GM21723 (cell line): ENCODE data around the gene AKAP3.

Experiments
- ATAC-seq: cut with Tn5 transposase; IDR thresholded peaks from one replicate; pipeline ENCODE4 v1.9.1; 2021; ENCODE audit warnings: mild to moderate bottlenecking, moderate library complexity; ENCODE audit not compliant: unreplicated experiment

Gene AKAP3

DNA sequence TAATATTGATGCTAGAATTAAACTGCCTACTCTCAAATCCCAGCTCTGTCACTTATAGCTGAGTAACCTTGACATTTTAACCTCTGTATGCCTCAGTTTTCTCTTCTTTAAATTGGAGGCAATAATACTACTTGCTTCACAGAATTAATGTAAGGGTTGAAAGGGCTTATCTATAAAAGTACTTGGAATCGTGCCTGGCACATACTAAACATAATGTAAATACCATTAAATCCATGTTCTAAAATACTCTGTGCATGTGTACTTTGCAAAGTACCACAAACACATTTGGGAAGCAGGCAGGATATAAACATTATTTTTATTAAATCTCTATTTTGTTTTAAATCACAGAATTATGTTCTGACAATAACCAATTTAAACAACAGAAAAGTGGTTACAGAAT, 44.9 kb downstream of the AKAP3 start:
- ATAC-seq: no peak

DNA sequence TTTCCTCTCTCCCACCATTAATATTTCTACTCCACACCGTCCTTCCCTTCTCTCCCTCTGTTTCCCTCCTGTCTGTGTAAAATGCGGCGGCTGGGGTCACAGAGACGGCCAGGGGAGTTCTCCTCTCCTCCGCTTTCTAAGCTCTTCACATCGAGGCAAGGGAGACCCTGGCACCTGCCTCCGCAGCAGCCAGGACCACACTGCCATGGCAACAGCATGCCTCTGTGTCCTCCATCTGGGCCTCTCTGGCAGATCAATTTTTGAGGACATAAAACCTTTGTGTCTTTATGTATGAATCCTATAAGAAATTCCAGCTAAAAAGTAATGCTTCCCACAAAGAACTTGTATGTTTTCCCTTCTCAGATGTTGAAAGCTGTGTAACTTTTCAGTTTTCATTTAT, 45.4 kb downstream of the AKAP3 start:
- no peak for ATAC-seq

GRCh38 chr12:4595881-4596280, 53.0 kb downstream of the AKAP3 start:
- ATAC-seq: no peak

GRCh38 chr12:4591180-4591687, 57.6 kb downstream of the AKAP3 start:
- no peak for ATAC-seq

DNA sequence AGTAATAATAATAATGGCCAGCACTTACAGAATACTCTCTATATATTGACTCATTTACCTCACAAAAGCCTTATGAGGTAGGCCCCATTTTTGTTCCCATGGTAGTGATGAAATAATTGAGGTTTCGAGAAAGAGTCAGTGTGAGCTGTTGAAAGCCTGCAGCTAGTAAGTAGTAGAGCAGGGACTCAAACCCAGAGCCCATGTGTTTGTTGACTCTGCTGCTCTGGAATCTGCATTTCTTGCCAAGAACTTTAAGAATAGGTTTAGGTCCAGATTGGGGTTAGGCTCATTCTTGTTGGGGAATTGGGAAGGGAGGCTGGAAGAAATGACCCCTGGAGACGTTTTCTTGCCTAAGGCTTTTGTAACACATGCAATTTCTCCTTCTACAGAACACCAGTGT, 58.9 kb downstream of the AKAP3 start:
- no peak for ATAC-seq

DNA sequence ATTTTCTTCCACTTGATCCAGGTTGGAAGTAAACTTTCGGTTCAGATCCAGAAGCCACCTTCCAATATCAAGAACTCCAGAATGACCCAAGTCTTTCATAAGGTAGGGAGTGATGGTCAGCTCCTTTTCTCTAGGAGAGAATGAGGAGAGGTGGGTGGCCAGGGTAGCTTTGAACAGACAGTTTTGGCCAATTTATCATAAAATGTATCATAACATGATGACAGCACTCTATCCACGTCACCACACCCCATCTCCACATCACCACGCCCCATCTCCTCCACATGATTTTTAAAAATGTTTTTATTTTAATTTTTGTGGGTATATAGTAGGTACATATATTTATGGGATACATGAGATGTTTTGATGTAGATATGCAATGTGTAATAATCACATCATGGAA, 59.9 kb downstream of the AKAP3 start:
- ATAC-seq: no peak

DNA sequence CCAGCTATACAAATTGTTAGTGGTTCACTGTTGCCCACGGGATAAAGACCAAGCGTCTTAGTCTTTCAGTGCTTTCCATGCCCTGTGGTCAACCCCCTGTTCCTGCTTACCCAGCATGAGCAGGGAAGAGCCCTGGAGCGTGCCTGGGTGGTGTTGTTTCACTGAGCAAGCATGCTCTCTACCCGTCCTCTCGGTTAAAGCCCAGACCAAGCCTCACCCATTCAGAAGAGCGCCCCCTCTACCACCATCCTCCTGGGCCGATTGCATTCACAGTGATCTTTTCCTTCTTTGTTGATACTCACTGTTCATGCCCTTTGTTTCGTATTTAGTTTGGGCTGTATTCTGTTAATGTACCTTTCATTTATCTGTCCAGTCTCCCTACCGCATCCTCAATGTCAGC, 61.7 kb downstream of the AKAP3 start:
- ATAC-seq: no peak

GRCh38 chr12:4586500-4586899, 62.4 kb downstream of the AKAP3 start:
- no peak for ATAC-seq

DNA sequence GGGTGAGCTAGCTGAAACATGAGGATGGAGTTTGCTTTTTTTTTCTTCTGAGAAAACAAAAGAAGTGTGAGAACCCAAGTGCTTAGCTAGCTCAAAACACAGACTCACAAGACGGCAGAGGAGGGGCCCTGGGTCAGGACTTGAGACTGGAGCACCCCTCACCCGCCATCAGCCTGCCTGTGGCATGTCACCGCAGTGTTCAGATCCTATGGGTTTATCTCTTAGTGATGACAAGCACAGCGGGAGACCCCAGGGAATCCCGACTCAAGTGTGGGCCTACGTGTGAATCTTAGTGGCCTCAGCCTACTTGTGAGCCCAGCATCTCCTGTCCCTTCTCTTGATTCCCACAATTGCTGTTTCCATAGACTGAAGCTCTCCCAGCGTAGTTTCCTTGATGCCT, 64.0 kb downstream of the AKAP3 start:
- no peak for ATAC-seq

- no peak for ATAC-seq
These were observed 64.6 kb downstream of the AKAP3 start for GRCh38 chr12:4584281-4584680.

- no peak for ATAC-seq
These were observed 68.6 kb downstream of the AKAP3 start for GRCh38 chr12:4580281-4580688.

DNA sequence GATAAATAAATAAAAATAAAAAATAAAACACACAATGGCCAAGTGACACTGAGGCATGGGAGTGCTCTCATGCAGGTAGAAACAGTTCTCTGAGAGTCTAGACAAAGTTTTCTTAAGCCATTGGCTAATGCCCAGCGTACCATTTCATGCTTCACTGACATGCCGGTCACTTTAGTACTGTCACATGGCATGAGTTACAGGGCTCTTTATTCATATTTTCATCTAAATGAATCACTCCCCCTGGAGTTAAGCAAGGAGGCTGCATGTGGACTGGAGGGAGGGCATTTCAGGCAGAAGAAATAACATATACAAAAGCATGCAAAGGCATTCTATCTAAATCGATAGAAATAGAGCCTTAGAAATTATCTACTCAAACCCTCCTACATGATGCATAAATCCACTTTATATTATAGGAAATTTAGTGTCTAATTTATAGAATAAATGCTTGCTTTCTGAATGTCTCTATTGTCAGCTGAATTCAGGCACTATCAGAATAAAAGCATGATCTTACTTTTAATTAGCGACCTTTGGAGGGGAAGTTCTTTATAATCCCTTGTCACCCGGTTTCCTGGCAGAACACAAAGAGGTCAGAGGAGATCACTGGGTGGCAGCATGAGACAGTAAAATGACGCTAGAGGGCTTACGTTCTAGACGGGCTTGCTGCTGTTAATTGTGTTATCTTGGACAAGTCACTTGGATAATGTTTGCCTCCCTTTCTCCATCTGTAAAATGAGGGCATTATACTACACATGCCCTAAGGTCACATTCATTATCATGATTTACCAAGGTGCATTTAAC, 69.3 kb downstream of the AKAP3 start:
- no peak for ATAC-seq

DNA sequence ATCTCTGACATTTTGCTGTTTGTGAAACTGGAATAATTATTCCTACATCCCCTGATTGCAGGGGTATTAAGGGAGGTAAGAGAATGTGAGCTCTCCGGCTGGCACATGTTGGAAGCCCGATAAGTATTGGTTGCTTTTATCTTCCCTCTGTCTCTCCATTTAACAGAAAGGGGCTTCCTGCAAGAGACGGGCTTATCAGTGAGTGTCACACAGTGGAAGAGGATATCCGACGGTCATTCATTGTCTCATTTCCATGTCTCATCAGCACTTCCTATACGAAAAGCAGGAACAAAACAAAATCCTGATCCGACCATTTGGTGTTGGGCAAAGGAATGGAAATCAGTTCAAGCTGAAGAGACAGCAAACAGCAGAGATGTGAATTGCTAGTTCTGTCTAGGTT, 76.2 kb downstream of the AKAP3 start:
- no peak for ATAC-seq

- no peak for ATAC-seq
These were observed 79.6 kb downstream of the AKAP3 start for GRCh38 chr12:4569261-4569660.

GRCh38 chr12:4567073-4567881, 81.6 kb downstream of the AKAP3 start:
- no peak for ATAC-seq

DNA sequence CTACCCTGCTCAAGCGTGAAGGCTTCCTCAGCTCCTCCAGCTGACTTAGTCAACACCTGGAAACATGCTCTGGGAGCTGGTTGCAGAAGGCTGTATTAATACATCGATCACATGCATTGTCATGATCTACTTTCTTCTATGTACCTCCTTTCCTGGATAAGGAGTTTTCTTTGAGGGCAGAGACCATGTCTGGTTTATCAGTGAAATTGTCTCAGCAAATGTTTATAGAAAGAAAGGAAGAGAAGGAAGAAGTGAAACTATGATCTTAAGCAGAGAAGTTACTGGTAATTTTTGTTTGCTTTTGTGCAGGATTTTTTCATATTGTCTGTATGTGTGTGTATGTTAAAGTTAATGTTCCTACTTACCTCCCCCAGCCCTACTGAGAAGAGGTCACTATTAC, 82.4 kb downstream of the AKAP3 start:
- no peak for ATAC-seq
